ENCODE data around the gene C3orf70.

Gene C3orf70

GRCh38 chr3:185155678-185156077 lies 2.8 kb upstream of the C3orf70 start:
- no peak overlapping the region for H3K27ac ChIP-seq (ENCODE audit: low read length)
- H2AFZ ChIP-seq (ENCODE audit: low read depth, low read length) = no peak overlapping the region
- H3K4me3 ChIP-seq (ENCODE audit: low read length) = no peak overlapping the region
- H3K9me3 ChIP-seq (ENCODE audit: insufficient read depth, low read length) = no peaks in the 10 kb centered on the region
- H3K79me2 ChIP-seq (ENCODE audit: low read length) = no peaks in the 10 kb centered on the region
- H3K4me1 ChIP-seq (ENCODE audit: low read length) = no peaks in the 10 kb centered on the region
- H3K4me2 ChIP-seq (ENCODE audit: low read length) = no peak overlapping the region
- no peak overlapping the region for H3K9ac ChIP-seq (ENCODE audit: low read length)
- H3K36me3 ChIP-seq (replicated peaks; ENCODE audit: low read depth, low read length) = no peaks in the 10 kb centered on the region
- TF ChIP-seq CTCF (IDR thresholded peaks at IDR 0.05; ENCODE audit: low read depth, low read length) (no peak), EZH2phosphoT487 (IDR thresholded peaks at IDR 0.05; ENCODE audit: low read depth) (no peak)
- H4K20me1 ChIP-seq (ENCODE audit: insufficient read depth, low read length) = no peaks in the 10 kb centered on the region
- H3K27me3 ChIP-seq (ENCODE audit: low read depth, low read length) = peaks cover 27% of the 10 kb centered on the region

- no peak overlapping the region for H3K27ac ChIP-seq (ENCODE audit: low read length)
- no peaks in the 10 kb centered on the region for H3K79me2 ChIP-seq (ENCODE audit: low read length)
- no peak for TF ChIP-seq EZH2phosphoT487 (IDR thresholded peaks at IDR 0.05; ENCODE audit: low read depth)
- TF ChIP-seq CTCF (IDR thresholded peaks at IDR 0.05; ENCODE audit: low read depth, low read length) = no peak
- no peak overlapping the region for H3K4me3 ChIP-seq (ENCODE audit: low read length)
- H3K9me3 ChIP-seq (ENCODE audit: insufficient read depth, low read length) = no peaks in the 10 kb centered on the region
- H2AFZ ChIP-seq (ENCODE audit: low read depth, low read length) = no peak overlapping the region
- H3K36me3 ChIP-seq (replicated peaks; ENCODE audit: low read depth, low read length) = no peaks in the 10 kb centered on the region
- H3K27me3 ChIP-seq (ENCODE audit: low read depth, low read length) = peaks cover 38% of the 10 kb centered on the region
- no peak overlapping the region for H3K4me2 ChIP-seq (ENCODE audit: low read length)
- no peaks in the 10 kb centered on the region for H4K20me1 ChIP-seq (ENCODE audit: insufficient read depth, low read length)
- no peak overlapping the region for H3K9ac ChIP-seq (ENCODE audit: low read length)
- no peaks in the 10 kb centered on the region for H3K4me1 ChIP-seq (ENCODE audit: low read length)
Observed at GRCh38 chr3:185153861-185154629, 1.2 kb upstream of the C3orf70 start.

GRCh38 chr3:185153171-185153771 lies 411 bp upstream of the C3orf70 start:
- H3K4me1 ChIP-seq (ENCODE audit: low read length) = no peaks in the 10 kb centered on the region

More at GRCh38 chr3:185153171-185153771, 411 bp upstream of the C3orf70 start:
- no peak overlapping the region for H3K4me2 ChIP-seq (ENCODE audit: low read length)
- peaks cover 35% of the 10 kb centered on the region for H3K27me3 ChIP-seq (ENCODE audit: low read depth, low read length)
- no peaks in the 10 kb centered on the region for H3K9me3 ChIP-seq (ENCODE audit: insufficient read depth, low read length)
- TF ChIP-seq CTCF (IDR thresholded peaks at IDR 0.05; ENCODE audit: low read depth, low read length) (no peak), EZH2phosphoT487 (IDR thresholded peaks at IDR 0.05; ENCODE audit: low read depth) (no peak)
- H2AFZ ChIP-seq (ENCODE audit: low read depth, low read length) = no peak overlapping the region
- no peaks in the 10 kb centered on the region for H3K36me3 ChIP-seq (replicated peaks; ENCODE audit: low read depth, low read length)
- H3K27ac ChIP-seq (ENCODE audit: low read length) = no peak overlapping the region
- no peaks in the 10 kb centered on the region for H3K79me2 ChIP-seq (ENCODE audit: low read length)
- H3K4me3 ChIP-seq (ENCODE audit: low read length) = no peak overlapping the region
- no peaks in the 10 kb centered on the region for H4K20me1 ChIP-seq (ENCODE audit: insufficient read depth, low read length)
- no peak overlapping the region for H3K9ac ChIP-seq (ENCODE audit: low read length)
